ENCODE measurements around the gene CLIC1.
A peak's percentile ranks its signal among the peaks of the same experiment; 100 is the strongest.

Gene CLIC1

DNA sequence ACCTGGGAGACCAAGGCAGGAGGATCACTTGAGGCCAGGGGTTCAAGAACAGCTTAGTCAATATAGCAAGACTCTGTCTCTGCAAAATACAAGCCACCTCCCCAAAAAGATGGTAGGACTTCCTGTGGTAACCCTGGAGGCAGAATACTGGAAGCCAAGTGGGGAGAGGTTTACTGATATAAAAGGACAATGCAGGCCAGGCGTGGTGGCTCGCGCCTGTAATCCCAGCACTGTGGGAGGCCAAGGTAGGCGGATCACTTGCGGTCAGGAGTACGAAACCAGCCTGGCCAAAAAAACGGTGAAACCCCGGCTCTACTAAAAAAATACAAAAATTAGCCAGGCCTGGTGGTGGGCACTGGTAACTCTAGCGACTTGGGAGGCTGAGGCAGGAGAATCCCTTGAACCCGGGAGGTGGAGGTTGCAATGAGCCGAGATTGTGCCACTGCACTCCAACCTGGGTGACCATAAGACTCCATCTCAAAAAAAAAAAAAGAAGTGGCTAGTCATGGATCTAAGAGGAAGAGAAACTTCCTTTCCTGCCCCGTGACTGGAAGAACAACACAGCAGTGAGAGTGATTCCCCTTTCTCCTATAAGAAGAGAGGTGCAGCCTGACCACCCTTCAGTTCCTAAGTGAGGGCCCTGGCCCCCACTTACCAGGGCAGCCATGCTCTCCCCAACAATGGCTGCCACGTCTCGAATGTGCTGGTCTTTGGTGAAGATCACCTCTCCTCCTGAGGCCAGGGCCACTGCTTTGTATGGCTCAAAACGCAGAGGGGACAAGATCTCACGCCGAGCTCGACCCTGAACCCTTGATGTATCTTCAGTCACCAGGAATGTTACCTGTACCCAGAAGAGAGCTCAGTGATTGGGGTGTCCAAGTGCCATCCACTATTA, 32.3 kb upstream of the CLIC1 start:
- no peak for DNase-seq

DNA sequence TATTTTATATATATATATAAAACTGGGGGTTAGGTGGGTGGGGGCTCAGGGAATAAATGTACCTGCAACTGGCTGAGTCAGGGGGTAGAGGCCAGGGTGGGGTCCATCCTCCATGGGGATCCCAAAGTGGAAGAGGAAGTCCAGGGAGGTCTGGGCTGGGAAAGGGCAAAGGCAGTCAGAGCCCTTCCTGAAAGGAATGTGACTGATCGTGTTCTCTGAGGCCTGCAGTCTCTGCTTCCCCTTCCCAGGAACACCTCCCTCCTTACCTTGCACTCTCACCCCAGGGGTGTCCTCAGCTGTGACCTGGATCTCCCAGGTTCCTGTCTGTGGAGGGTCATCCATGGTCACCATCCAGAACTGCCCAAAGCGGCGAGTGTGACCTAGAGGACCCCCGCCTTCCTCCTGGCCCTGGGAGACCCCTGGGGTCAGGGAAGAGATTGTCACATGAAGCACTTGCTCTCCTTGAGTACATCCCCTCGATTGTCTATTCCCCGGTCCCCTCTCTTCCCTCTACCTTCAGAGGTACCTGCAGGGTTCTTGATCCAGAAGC, 30.8 kb upstream of the CLIC1 start:
- DNase-seq: no peak

- no peak for DNase-seq
Observed at GRCh38 chr6:31765910-31766794, 29.8 kb upstream of the CLIC1 start.

DNA sequence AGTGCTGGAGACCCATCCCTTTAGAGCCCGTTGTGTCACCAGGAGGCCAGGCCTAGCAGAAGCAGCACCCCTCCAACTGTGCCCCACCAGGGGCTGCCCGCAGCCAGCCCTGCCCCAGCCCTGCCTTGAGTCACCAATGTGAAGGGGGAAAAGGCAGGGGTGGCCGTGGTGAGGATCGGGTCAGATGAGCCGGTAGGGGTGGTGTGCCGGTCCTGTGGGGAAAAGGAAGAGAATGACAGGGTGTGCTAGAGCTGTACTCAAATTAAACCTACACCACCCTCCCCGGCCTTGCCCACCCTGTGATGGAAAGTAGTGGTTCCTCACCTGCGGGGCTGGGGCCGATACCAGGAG, 29.2 kb upstream of the CLIC1 start:
- no peak for DNase-seq

DNA sequence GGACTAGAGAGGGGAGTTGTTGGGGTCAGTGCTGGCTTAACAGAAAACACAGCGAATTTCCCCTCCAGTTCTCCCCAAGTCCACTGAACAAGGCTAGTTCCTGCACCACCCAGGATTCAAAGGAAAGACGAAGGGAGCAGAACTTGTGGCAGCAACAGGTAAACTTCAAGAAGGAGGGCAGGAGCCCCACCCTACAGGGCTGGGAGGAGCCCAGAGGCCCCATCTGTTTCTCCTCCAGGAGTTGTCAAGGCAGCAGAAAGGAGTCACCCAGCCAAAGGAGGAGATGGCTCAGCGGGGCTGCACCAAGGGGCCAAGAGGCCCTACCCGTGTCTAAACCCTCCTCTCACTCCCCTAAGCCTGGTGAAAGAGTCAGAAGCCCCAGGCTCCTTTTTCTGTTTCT, 27.9 kb upstream of the CLIC1 start:
- no peak for DNase-seq

GRCh38 chr6:31763619-31763940, 27.2 kb upstream of the CLIC1 start:
- no peak for DNase-seq

GRCh38 chr6:31762878-31763618, 26.7 kb upstream of the CLIC1 start:
- no peak for DNase-seq

GRCh38 chr6:31762356-31762755, 26.0 kb upstream of the CLIC1 start, which contains the start of gene SAPCD1:
TSS of gene SAPCD1 (plus strand) at chr6:31762656. CDS start at chr6:31763055, 399 bp downstream.
- no peak for DNase-seq

DNA sequence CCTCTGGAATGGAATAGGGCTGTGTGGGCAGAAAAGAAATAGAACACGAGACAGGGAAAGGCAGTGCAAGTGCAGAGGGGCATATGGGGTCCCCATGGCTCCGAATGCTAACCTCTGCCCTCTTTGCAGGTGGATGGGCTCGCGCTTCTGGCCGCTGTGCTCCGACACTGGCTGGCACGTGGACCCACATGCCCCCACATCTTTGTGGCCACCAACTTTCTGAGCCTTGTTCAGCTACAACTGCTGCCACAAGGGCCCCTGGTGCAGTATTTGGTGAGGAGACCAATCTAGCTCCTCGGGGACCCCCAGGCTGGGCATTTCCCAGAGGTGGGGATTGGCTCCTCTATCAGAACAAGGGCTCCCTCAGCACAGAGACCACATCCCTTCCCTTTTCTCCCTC, 25.0 kb upstream of the CLIC1 start:
- DNase-seq: no peak

- no peak for DNase-seq
Observed at GRCh38 chr6:31760790-31761189, 24.5 kb upstream of the CLIC1 start.

- DNase-seq: no peak
Observed at GRCh38 chr6:31758281-31758680, 22.0 kb upstream of the CLIC1 start.

DNA sequence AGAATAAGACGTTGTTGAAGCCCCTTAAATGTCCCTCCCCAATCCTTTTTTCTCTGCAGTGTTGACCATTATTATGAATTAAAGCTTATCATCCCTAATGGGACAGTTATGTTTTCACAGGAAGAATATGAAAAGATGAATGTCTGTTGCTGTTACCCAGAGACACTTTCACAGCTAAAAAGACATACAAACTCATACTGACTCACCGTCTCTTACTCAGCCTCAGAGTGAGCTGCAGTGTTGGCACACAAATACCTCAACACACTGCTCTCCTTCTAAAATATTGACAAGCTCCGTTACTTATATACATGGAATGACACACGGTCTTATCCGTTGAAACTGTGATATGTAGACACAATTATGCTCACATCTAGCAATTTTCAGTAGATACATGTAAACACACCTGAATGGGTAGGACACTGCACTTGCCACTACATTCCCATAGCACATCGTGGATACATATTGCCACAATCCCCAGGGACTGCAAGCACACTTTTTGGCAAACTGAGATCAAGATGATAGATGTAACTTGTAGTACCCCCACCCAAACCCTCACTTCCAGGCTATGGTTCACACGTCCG, 16.5 kb upstream of the CLIC1 start:
- no peak for DNase-seq

DNA sequence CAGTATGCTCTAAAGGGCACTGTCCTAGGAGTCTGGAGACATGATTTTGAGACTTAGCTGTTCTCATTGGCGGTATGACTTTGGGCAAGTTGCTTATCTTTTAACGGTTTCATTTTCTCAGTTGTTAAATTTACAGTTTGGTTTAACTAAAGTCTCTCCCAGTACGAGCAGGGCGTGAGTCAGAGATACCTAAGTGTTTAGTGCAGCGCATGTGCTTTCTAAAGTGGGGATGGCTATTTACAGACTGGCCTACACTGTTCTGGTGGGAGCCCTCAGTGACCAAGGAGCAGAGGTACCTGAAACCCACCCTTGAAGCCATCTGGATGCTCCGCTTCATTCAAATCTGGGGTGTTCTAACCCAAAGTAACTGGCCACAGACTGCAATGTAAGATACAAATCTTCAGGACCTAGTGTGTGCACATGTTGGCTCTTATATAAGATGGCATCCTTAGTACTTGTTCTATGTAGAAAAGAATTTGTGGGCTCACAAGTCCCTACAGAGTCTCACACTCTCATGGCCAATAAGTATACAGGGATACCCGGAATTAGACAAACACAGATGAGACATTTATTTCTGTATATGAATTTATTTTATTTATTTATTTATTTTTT, 14.2 kb upstream of the CLIC1 start:
- no peak for DNase-seq

DNA sequence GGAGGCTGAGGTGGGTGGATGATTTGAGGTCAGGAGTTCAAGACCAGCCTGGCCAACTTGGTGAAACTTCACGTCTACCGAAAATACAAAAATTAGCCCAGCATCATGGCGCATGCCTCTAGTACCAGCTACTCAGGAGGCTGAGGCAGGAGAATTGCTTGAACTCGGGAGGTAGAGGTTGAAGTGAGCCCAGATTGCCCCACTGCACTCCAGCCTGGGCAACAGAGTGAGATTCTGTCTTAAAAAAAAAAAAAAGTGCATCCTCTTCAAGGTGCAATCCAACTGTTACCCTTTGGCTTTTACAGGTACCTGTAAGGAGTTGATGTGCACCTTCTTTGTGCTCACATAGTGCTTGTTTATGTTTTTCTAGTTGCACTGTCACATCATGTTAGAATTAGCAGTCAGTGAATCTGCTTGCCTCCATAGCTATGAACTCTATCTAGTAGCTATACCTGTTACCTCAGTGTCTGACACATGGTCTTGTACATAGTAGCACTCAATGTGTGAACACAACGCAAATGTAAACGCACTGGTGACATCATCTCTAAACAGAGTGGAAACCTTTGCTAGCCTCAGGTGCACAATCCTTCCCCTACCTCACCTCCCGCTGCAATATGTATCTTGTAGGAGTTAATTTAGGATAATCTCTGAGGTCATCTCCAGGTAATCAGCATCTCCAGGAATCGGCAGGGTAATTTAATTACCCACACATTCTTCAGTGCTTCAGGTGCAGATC, 13.1 kb upstream of the CLIC1 start:
- no peak for DNase-seq

GRCh38 chr6:31744422-31744821, 8.1 kb upstream of the CLIC1 start:
- no peak for DNase-seq

GRCh38 chr6:31742894-31743293, 6.6 kb upstream of the CLIC1 start:
- DNase-seq: no peak

DNA sequence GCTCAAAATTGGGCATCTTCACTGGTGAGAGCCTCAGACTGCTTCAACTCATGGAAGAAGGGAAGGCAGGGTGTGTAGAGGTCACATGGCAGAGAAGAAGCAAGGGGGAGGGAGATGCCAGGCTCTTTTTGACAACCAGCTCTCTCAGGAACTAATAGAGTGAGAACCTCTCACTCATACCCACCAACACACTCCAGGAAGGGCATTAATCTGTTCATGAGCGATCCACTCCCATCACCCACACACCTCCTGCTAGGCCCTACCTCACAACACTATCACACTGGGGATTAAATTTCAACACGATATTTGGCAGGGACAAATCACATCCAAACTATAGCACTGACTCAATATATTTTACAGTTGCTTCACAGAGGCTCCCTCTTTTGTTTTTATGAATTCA, 5.5 kb upstream of the CLIC1 start:
- DNase-seq: no peak

- no peak for DNase-seq
Observed at GRCh38 chr6:31740397-31741223, 4.3 kb upstream of the CLIC1 start.

- peak; percentile 90 for DNase-seq
Observed at GRCh38 chr6:31739639-31740396, 3.5 kb upstream of the CLIC1 start, which contains the start of gene MSH5. TSS of gene MSH5 (plus strand) at chr6:31740005. CDS start at chr6:31740467, 462 bp downstream.
